ENCODE measurements around the gene ERGIC2.
"Not testable (repeated sequence)": the region's sequence is repeated elsewhere in the genome, so short reads cannot be mapped to it uniquely, and the experiment has no call there.

Gene ERGIC2

DNA sequence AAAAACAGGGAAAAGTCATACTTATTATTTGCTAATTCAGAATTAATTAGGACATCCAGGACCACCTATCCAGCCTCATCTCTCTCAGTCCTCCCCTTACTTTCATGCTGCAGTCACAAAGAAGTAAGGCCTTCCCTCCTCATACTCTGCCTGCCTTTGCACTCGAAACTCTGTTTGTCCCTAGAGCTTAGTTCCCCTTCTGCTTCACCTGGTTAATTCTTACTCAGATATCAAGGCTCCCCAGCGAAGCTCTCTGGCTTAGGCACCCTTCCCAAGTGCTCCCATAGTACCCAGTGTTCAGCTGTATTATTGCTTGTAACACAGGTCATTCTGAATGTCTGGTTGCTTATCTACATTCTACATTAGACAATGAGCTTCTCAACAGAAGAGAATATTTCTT, 81.3 kb downstream of the ERGIC2 start:
- no peak for DNase-seq (ENCODE audit: low spot score)

GRCh38 chr12:29291226-29291625, 89.7 kb downstream of the ERGIC2 start:
- no peak for DNase-seq (ENCODE audit: low spot score)

DNA sequence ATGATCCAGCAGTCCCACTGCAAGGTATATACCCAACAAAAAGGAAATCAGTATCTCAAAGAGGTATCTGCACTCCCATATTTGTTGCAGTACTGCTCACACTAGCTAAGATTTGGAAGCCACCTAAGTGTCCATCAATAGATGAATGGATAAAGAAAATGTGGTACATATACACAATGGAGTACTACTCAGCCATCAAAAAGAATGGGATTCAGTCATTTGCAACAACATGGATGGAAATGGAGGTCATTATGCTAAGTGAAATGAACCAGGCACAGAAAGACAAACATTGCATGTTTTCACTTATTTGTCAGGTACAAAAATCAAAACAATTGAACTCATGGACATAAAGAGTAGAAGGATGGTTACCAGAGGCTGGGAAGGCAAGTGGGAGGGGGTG, 90.5 kb downstream of the ERGIC2 start:
- not testable (repeated sequence) for DNase-seq (ENCODE audit: low spot score)

DNA sequence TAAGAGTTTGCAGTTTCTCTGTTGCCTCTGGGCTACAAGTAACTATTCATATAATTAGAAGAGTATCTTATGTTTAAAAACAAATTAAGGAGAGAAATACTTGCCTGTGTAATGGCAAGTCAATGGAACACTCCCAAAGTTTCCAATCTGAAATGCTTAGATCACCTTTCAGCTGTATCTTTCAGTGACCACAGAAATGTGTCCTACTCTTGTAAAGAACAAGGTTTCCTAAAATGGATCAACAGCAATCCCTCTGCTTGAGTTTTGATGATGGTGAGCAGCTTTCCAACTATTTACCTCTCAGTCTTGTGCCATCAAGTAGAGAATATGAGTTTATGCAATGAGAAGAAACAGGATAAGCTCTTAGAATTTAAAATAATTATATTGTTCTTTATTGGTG, 92.9 kb downstream of the ERGIC2 start:
- no peak for DNase-seq (ENCODE audit: low spot score)

DNA sequence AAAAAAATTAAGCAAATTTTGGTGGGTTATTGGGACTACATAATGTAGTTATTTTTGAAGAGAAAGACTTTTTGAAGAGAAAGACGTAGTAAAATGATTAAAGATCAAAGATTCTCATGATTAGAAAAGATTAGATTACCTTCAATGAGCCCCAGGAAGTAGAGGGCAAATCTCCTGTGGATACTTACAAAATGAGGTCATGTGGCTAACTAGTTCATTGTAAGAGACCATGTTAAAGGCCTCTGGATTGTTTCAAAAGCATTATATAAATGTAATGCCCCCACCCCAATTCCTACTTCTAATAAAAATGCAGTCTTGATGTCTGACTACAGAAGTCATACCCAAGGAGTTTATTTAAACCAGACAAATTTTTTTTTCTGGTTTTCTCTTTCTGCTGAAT, 93.3 kb downstream of the ERGIC2 start:
- DNase-seq (ENCODE audit: low spot score), result peak; percentile 11
